HCT116 (cell line): ENCODE data around the gene TUSC1. TPM values are rescaled to one million over a fixed set of nuclear protein-coding genes. Genes with fewer than 3 reads are reported as not detected.

Experiments used
- ATAC-seq: fragments of 200-7000 bp; cut with Tn5 transposase; 2 replicates; pipeline ENCODE4 v1.9.1; 2020; ENCODE audit warnings: mild to moderate bottlenecking, moderate library complexity
- BruUV-seq: library from RNA; stranded (reverse); fragments of 400-500 nt; replicated peaks from 2 replicates; lab custom pipeline; 2021; lab: Mats Ljungman, UMichigan
- CTCF ChIA-PET: fragments of 300-600 bp; sonication (Branson Sonifier 250); formaldehyde crosslinking; loops from one replicate; lab custom pipeline; 2021; ENCODE audit warnings: antibody characterized with exemption; lab: Charles Lee
- POLR2A ChIA-PET: fragments of 300-600, 350-600 bp; sonication (Branson Sonifier 250); formaldehyde crosslinking; loops from one replicate; lab custom pipeline; 2021; ENCODE audit warnings: antibody characterized with exemption; lab: Charles Lee
- RAD21 ChIA-PET, 2 experiments: fragments of 300-600 bp; sonication (Branson Sonifier 250); formaldehyde crosslinking; loops; one replicate each; lab custom pipeline; 2023; ENCODE audit warnings: low total read pairs in 2 of 2; ENCODE audit not compliant: uncharacterized antibody in 2 of 2, unreplicated experiment in 2 of 2, low non-redundant PET in 1 of 2; lab: Charles Lee
- DNase-seq: peaks from one replicate; pipeline ENCODE4 v3.0.0-alpha.2; 2010; ENCODE audit warnings: low read depth, low spot score
- H2AFZ ChIP-seq: fragments of 200-600 bp; shearing (Covaris generic), sonication (generic); 2 replicates; pipeline ENCODE4 v1.6.1; 2017; ENCODE audit warnings: low read depth, mixed run types, mixed read lengths, antibody characterized with exemption, low read length; ENCODE audit not compliant: poor library complexity, severe bottlenecking
- H3K27ac ChIP-seq: 2 replicates; pipeline ENCODE4 v1.5.1; 2012; ENCODE audit warnings: low read depth, low read length
- H3K27me3 ChIP-seq: fragments of 200-600 bp; sonication (generic); 2 replicates; pipeline ENCODE4 v1.6.1; 2016; ENCODE audit warnings: mixed run types, low read length, mixed read lengths; ENCODE audit not compliant: insufficient read depth
- H3K36me3 ChIP-seq, 2 experiments: fragments of 200-500 bp in 1 of 2; fragments of 200-600 bp in 1 of 2; sonication (Bioruptor generic) in 1 of 2; sonication (generic) in 1 of 2; 2 replicates each; pipeline versions ENCODE4 v1.5.1 to v1.6.1; 2014 to 2016; ENCODE audit warnings: low read length in 2 of 2, inconsistent platforms in 1 of 2, mixed read lengths in 1 of 2, mixed run types in 1 of 2; ENCODE audit not compliant: insufficient read depth in 2 of 2, control insufficient read depth in 1 of 2
- H3K4me1 ChIP-seq, 2 experiments: fragments of 200-600 bp in 1 of 2; sonication (generic) in 1 of 2; 2 replicates each; pipeline versions ENCODE4 v1.5.1 to v1.6.1; 2012 to 2017; ENCODE audit warnings: low read length in 2 of 2, inconsistent platforms in 1 of 2, mild to moderate bottlenecking in 1 of 2, mixed read lengths in 1 of 2, mixed run types in 1 of 2, moderate library complexity in 1 of 2; ENCODE audit not compliant: insufficient read depth in 2 of 2, control insufficient read depth in 1 of 2
- H3K4me2 ChIP-seq: fragments of 200-600 bp; sonication (generic); 2 replicates; pipeline ENCODE4 v1.6.1; 2017; ENCODE audit warnings: mixed run types, low read length, mixed read lengths
- H3K4me3 ChIP-seq, 2 experiments: fragments of 200-600 bp in 1 of 2; sonication (generic) in 1 of 2; replicated peaks in 1 of 2; 2 replicates each; pipeline ENCODE4 v1.5.1; 2011 to 2016; ENCODE audit warnings: low read length in 2 of 2, control low read depth in 1 of 2, low read depth in 1 of 2, mild to moderate bottlenecking in 1 of 2, mixed read lengths in 1 of 2, mixed run types in 1 of 2
- H3K79me2 ChIP-seq: fragments of 200-600 bp; sonication (generic); 2 replicates; pipeline ENCODE4 v1.6.1; 2017; ENCODE audit warnings: mild to moderate bottlenecking, mixed run types, low read length, moderate library complexity, mixed read lengths; ENCODE audit not compliant: insufficient read depth
- H3K9ac ChIP-seq: fragments of 200-600 bp; sonication (generic); 2 replicates; pipeline ENCODE4 v1.6.1; 2016; ENCODE audit warnings: low read length, mixed read lengths
- H3K9me2 ChIP-seq: fragments of 200-600 bp; sonication (generic), shearing (Covaris generic); 2 replicates; pipeline ENCODE4 v1.6.1; 2017; ENCODE audit warnings: mixed run types, mild to moderate bottlenecking, moderate library complexity; ENCODE audit not compliant: insufficient read depth
- H3K9me3 ChIP-seq, 2 experiments: fragments of 200-500 bp in 1 of 2; fragments of 200-600 bp in 1 of 2; sonication (Bioruptor generic) in 1 of 2; sonication (generic) in 1 of 2; 2 replicates each; pipeline ENCODE4 v1.6.1; 2014 to 2017; ENCODE audit warnings: low read length in 2 of 2, mixed read lengths in 2 of 2, inconsistent platforms in 1 of 2, low read depth in 1 of 2, mild to moderate bottlenecking in 1 of 2, mixed run types in 1 of 2, moderate library complexity in 1 of 2; ENCODE audit not compliant: control insufficient read depth in 1 of 2, insufficient read depth in 1 of 2
- H4K20me1 ChIP-seq: fragments of 200-600 bp; sonication (generic), shearing (Covaris generic); 2 replicates; pipeline ENCODE4 v1.6.1; 2017; ENCODE audit warnings: mixed run types, mild to moderate bottlenecking, moderate library complexity; ENCODE audit not compliant: insufficient read depth
- CBX3 ChIP-seq: IDR thresholded peaks from 2 replicates; pipeline ENCODE4 v1.6.1; 2012; ENCODE audit warnings: low read depth
- EZH2phosphoT487 ChIP-seq: fragments of 200-600 bp; IDR thresholded peaks from 2 replicates; pipeline ENCODE4 v1.6.1; 2018; ENCODE audit warnings: antibody characterized with exemption, borderline replicate concordance
- SRF ChIP-seq: IDR thresholded peaks from 2 replicates; pipeline ENCODE4 v1.6.1; 2012; ENCODE audit warnings: low read depth
- TCF7L2 ChIP-seq: IDR thresholded peaks from 2 replicates; pipeline ENCODE4 v1.7.0; 2011; ENCODE audit warnings: borderline replicate concordance, inconsistent platforms; ENCODE audit not compliant: insufficient read depth, insufficient read length; ENCODE audit errors: extremely low read depth
- YY1 ChIP-seq: IDR thresholded peaks from 2 replicates; pipeline ENCODE4 v1.6.1; 2011; ENCODE audit warnings: low read length, low read depth, moderate library complexity, mild to moderate bottlenecking; ENCODE audit not compliant: insufficient replicate concordance; ENCODE audit errors: extremely low read depth
- intact Hi-C: fragments of 100-400 bp; cut with micrococcal nuclease; formaldehyde crosslinking; loops from 2 replicates; pipeline ENCODE4 v1.10.0; 2022
- total RNA-seq: library from RNA; stranded (reverse); gene quantifications from one replicate; pipeline ENCODE4 v1.2.1, GENCODE V29; 2021; ENCODE audit not compliant: unreplicated experiment
- TF ChIP-seq, protein P1 (sequence below): IDR thresholded peaks from 2 replicates; pipeline ENCODE4 v1.6.1; 2012
- TF ChIP-seq, protein P2 (sequence below), 3 experiments: fragments of 200-600 bp in 1 of 3; sonication (generic) in 1 of 3; IDR thresholded peaks in 2 of 3; conservative IDR thresholded peaks in 1 of 3; 2 replicates each; pipeline ENCODE4 v1.5.1; 2012 to 2017; ENCODE audit warnings: low read depth in 2 of 3, low read length in 2 of 3, antibody characterized with exemption in 1 of 3, borderline replicate concordance in 1 of 3, control low read depth in 1 of 3, mild to moderate bottlenecking in 1 of 3, mixed read lengths in 1 of 3, mixed run types in 1 of 3, moderate library complexity in 1 of 3; ENCODE audit not compliant: insufficient read depth in 1 of 3
- TF ChIP-seq, protein P3 (sequence below): IDR thresholded peaks from 2 replicates; pipeline ENCODE4 v1.6.1; 2011; ENCODE audit warnings: mild to moderate bottlenecking, low read length, moderate library complexity; ENCODE audit not compliant: insufficient replicate concordance; ENCODE audit errors: extremely low read depth

The TUSC1 gene
- total RNA-seq, 1 experiment from 2014 or later: not detected

DNA sequence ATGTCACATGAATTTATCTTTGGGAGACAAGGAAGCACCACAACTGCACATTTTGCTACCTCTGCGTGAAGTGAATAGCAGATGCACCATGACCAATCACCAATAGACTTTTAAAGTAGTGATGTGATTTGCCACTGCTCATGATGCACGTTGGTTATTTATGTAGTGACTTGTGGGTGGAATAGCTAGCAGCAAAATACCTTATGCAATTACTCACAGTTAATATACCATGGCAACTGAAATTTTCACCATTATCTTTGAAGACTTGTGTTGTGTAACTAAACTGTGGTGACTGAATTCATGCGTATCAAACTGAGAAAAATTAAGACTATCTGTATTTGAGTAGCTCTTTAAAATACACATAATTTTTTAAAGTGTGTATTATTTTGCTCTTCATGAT lies 46.2 kb upstream of the TUSC1 start:
- Histone ChIP-seq H3K4me3 (no peak overlapping the region), H2AFZ (no peak overlapping the region), H4K20me1 (no peaks in the 10 kb centered on the region), H3K4me2 (no peak overlapping the region), H3K4me1 (no peaks in the 10 kb centered on the region), H3K79me2 (no peaks in the 10 kb centered on the region), H3K27ac (no peak overlapping the region), H3K36me3 (no peaks in the 10 kb centered on the region), H3K9ac (no peak overlapping the region), H3K27me3 (no peaks in the 10 kb centered on the region), H3K9me2 (no peaks in the 10 kb centered on the region), H3K9me3 (peaks cover 12 to 19% of the 10 kb centered on the region in 2 experiments; a peak in 2 of 4 replicates)
- ATAC-seq: no peak
- TF ChIP-seq EZH2phosphoT487: no peak
- no peak for TF ChIP-seq SRF
- TF ChIP-seq YY1: no peak
- TF ChIP-seq, protein P1, sequence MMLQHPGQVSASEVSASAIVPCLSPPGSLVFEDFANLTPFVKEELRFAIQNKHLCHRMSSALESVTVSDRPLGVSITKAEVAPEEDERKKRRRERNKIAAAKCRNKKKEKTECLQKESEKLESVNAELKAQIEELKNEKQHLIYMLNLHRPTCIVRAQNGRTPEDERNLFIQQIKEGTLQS: no peak
- TF ChIP-seq, protein P2, sequence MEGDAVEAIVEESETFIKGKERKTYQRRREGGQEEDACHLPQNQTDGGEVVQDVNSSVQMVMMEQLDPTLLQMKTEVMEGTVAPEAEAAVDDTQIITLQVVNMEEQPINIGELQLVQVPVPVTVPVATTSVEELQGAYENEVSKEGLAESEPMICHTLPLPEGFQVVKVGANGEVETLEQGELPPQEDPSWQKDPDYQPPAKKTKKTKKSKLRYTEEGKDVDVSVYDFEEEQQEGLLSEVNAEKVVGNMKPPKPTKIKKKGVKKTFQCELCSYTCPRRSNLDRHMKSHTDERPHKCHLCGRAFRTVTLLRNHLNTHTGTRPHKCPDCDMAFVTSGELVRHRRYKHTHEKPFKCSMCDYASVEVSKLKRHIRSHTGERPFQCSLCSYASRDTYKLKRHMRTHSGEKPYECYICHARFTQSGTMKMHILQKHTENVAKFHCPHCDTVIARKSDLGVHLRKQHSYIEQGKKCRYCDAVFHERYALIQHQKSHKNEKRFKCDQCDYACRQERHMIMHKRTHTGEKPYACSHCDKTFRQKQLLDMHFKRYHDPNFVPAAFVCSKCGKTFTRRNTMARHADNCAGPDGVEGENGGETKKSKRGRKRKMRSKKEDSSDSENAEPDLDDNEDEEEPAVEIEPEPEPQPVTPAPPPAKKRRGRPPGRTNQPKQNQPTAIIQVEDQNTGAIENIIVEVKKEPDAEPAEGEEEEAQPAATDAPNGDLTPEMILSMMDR (IDR thresholded peaks at IDR 0.05 in 2 of 3, conservative IDR thresholded peaks at IDR 0.05 in 1 of 3; ENCODE audit: borderline replicate concordance in 1 of 3, insufficient read depth in 1 of 3, low read depth in 2 of 3, low read length in 2 of 3): no peak
- no peak for TF ChIP-seq TCF7L2
- TF ChIP-seq, protein P3, sequence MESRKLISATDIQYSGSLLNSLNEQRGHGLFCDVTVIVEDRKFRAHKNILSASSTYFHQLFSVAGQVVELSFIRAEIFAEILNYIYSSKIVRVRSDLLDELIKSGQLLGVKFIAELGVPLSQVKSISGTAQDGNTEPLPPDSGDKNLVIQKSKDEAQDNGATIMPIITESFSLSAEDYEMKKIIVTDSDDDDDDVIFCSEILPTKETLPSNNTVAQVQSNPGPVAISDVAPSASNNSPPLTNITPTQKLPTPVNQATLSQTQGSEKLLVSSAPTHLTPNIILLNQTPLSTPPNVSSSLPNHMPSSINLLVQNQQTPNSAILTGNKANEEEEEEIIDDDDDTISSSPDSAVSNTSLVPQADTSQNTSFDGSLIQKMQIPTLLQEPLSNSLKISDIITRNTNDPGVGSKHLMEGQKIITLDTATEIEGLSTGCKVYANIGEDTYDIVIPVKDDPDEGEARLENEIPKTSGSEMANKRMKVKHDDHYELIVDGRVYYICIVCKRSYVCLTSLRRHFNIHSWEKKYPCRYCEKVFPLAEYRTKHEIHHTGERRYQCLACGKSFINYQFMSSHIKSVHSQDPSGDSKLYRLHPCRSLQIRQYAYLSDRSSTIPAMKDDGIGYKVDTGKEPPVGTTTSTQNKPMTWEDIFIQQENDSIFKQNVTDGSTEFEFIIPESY: no peak
- no peak for TF ChIP-seq CBX3
- ChIA-PET POLR2A (no interaction called here), RAD21 (no interaction called here), CTCF (no interaction called here)
- intact Hi-C loops: no loop called here
- BruUV-seq: no TSS peak
- DNase-seq: no peak
